Measurements from ENCODE around the gene FCRL6.

The FCRL6 gene

GRCh38 chr1:159802111-159802510, at the start of gene FCRL6:
Gene FCRL6 (plus strand): TSS chr1:159802360. CDS start chr1:159802425, 65 bp downstream.
- DNase-seq: no peak

GRCh38 chr1:159753386-159753785, 48.8 kb upstream of the FCRL6 start:
- DNase-seq: no peak

GRCh38 chr1:159755451-159756007, 46.6 kb upstream of the FCRL6 start:
- DNase-seq: no peak

- DNase-seq: no peak
Measured at GRCh38 chr1:159756397-159756796, 45.8 kb upstream of the FCRL6 start.

DNA sequence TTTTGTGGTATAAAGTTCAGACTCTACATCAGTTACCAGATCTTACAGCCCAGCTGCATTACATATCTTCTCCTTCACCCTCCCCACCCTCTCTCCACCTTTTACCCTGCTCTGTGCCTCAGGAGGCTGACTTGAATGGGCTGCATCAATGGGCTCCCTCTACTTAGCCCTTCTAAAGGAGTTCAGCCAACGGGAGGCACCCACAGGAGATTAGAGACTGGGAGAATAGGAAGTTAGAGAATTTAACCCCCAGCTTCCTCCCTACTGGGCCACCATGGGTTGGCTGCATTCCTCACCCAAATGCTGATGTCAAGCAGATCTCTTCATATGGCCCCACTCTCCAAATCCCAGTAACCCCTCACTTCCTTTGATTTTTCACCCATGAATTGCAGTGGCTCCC, 38.5 kb upstream of the FCRL6 start:
- no peak for DNase-seq

DNA sequence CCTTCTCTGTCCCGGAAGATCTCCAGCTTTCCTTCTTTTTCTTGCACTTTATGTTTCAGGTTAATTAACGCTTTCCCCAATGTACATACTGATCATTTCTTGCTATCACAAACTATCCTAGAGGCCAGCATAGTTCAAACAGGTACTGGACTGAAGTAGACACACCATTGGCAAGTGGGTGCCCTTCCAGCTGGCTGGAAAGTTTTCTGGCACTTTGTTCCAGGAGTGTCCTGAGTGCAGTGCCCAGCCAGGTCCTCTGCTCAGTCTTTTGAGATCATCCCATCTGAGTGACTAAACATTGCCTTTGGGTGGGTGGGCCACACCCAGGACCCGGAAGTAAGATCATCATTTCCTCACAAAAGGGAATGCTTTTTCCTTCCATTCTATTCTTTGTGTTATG, 36.4 kb upstream of the FCRL6 start:
- DNase-seq: no peak

- DNase-seq: no peak
Measured at GRCh38 chr1:159771127-159771895, 30.8 kb upstream of the FCRL6 start.

GRCh38 chr1:159774465-159774864, 27.7 kb upstream of the FCRL6 start:
- DNase-seq: no peak

GRCh38 chr1:159775716-159776115, 26.4 kb upstream of the FCRL6 start:
- no peak for DNase-seq

DNA sequence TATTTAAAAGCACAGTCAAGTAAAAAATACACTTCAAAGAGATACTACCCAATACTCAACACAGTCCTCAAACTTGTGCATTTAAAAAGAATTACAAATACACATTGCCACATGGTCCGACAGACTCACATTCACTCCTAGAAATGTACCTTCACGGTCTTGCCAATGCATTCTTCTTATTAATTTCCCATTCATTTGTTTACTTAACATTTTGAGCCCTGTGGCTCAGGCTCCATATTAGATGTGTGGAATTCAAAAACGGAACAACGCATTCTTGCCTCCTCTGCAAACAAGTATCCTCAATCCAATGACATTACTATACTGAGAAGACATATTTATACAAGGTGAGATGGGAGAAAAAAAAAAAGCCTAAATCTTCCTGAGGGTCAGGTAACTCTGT, 23.9 kb upstream of the FCRL6 start:
- no peak for DNase-seq

DNA sequence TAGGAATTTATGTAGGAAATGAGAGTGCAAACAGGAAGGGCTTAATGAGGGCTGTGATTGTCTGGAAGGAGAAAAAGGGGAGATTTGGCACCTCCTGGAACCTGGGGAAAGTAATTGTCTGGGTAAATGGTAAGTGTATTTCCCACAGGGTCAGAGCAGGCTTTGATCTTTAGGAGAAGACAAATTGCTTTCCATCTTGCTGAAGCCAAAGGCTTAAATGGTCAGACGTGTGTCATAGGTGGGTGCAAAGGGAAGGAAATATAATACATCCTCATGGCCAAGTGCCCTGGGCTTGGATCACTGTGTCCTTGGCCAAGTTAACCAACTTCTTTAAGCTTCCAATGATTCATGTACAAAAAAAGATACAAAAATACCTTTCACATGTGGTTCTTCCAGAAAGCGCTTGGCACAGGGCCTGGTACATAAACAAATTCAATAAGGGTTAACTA, 22.7 kb upstream of the FCRL6 start:
- no peak for DNase-seq

- peak; percentile 96 for DNase-seq
Measured at GRCh38 chr1:159780583-159781582, 21.3 kb upstream of the FCRL6 start, which contains the start of gene DUSP23. Gene DUSP23 (plus strand): TSS chr1:159780962. CDS start chr1:159781101, 139 bp downstream.

DNA sequence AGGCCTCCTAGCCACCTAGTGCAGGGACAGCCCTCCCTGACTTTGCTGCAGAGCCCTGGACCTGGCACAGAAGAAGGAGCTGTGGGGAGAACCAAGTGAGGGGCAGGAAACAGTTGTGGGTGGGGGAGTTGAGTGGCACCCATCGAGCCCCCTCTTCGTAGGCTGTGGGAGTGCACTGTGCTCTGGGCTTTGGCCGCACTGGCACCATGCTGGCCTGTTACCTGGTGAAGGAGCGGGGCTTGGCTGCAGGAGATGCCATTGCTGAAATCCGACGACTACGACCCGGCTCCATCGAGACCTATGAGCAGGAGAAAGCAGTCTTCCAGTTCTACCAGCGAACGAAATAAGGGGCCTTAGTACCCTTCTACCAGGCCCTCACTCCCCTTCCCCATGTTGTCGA, 20.2 kb upstream of the FCRL6 start:
- no peak for DNase-seq

DNA sequence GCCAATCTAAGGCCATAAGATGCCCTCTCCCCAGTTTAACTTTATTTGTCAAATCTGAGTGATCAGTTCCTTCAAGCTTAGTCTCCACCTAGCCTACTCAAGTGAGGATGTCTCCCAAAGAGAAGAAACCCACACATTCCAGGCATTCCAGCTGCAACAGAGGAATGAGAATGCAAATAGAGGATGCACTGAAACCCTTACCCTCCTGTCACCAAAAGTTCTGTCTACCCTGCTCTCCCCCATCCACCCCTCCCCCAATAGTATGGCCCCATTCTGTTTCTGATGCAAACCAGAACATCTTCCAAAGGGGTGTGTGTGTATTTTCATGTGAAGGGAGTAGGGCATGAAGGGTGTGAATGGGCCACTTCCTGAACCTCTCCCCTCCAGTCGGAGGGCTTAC, 18.4 kb upstream of the FCRL6 start:
- DNase-seq: no peak

- no peak for DNase-seq
Measured at GRCh38 chr1:159786465-159786864, 15.7 kb upstream of the FCRL6 start.

DNA sequence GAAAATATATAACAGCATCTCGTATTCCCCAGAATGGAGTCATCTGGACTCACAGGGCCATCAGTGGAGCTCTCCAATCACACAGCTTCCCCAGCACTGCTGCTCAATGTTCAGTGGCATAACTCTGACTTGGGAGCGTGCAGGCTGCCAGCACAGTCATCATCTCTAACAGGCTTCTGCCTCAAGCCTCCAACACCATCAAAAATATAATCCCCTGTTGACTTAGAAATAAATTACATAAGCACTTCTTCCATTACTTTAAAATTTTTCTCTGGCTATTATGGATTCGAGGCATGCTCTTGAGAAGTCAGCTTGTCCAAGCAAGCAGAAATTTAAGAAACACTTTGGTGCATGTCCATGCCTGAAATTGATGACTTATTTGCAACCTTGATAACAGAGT, 15.2 kb upstream of the FCRL6 start:
- DNase-seq: no peak

DNA sequence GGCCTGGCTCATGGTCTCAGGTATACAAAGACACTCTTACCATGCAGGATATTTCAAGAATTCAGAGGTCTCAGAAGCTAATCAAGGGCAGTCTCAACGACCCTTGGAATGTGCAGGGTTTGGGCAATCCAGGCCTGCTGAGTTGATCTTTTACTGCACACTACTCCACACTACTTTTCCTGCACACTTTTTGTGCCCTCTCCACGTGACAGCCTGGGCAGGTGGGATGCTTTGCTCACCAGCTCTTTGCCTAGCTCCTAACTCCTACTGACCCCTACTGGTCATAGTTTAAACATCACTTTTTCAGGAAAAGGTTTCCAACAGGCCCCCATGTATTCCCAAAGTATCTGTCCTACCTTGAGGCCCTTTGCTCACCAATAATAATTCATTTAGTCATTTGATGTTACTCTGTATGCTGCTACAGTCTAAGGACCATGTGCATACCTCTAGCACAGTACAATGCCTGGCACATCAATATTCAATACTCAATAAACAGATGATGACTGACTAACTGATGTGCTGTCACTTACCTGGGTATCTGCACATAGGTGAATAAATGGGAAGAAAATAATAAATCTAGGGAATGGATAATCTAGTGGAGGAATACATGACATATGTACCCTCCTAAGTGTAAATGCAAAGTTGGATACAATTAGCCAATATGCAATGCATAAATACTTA, 11.8 kb upstream of the FCRL6 start:
- no peak for DNase-seq

GRCh38 chr1:159791031-159791430, 11.1 kb upstream of the FCRL6 start:
- DNase-seq: no peak

GRCh38 chr1:159791461-159791860, 10.7 kb upstream of the FCRL6 start:
- DNase-seq: no peak

GRCh38 chr1:159795534-159795933, 6.6 kb upstream of the FCRL6 start:
- no peak for DNase-seq

- peak; percentile 86 for DNase-seq
Measured at GRCh38 chr1:159798893-159799292, 3.3 kb upstream of the FCRL6 start.

DNA sequence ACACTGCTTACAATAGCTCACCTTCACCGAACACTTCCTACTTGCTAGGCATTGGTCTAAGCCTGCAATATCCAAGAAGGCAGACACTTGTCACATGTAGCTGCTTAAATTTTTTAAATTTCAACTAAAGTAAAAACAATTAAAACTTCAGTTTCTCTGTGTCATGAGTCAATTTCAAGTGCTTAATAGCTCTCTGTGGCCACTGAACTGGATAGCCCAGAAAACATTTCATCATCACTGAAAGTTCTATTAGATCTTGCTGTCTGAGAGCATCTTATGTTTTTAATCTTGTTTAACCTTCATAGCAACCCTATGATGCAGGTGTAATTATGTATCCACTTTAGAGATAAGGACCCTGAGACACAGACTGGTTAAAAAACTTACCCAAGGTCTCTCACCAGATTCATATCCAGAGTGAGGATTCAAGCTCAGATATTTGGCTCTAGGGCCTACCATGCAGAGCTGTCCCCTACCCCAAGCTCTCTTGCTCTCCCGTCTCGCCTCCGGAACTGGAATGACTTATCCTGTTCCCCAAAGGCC, 2.6 kb upstream of the FCRL6 start:
- DNase-seq: no peak
